ENCODE data around the gene MUCL3.
"Not testable (repeated sequence)": the region's sequence is repeated elsewhere in the genome, so short reads cannot be mapped to it uniquely, and the experiment has no call there.

The MUCL3 gene

DNA sequence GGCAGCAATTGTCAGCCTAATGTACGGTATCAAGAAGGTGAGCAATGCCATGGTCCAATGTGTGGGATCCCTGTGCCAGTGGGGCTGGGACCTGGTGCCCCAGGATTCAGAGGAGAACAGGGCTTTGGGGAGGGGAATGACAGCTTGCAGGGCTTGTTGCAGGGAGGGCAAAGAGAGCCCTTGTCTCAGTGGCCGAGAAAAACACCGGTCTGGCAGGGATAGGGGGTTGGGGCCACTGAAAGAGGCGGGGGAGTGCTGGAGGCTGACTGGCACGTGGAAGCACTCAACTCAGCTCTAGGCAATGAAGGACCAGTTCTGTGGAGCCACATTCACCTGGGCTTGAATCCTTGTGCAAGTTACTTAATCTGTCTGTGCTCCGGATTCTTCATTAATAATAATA, 3.5 kb upstream of the MUCL3 start:
- no peak for DNase-seq (ENCODE audit: low read depth in 1 of 2, low spot score in 1 of 2)

- DNase-seq (ENCODE audit: low read depth in 1 of 2, low spot score in 1 of 2) = no peak
Measured at GRCh38 chr6:30938730-30939129, 2.0 kb upstream of the MUCL3 start.

GRCh38 chr6:30939473-30939872, 1.3 kb upstream of the MUCL3 start:
- no peak for DNase-seq (ENCODE audit: low read depth in 1 of 2, low spot score in 1 of 2)

DNA sequence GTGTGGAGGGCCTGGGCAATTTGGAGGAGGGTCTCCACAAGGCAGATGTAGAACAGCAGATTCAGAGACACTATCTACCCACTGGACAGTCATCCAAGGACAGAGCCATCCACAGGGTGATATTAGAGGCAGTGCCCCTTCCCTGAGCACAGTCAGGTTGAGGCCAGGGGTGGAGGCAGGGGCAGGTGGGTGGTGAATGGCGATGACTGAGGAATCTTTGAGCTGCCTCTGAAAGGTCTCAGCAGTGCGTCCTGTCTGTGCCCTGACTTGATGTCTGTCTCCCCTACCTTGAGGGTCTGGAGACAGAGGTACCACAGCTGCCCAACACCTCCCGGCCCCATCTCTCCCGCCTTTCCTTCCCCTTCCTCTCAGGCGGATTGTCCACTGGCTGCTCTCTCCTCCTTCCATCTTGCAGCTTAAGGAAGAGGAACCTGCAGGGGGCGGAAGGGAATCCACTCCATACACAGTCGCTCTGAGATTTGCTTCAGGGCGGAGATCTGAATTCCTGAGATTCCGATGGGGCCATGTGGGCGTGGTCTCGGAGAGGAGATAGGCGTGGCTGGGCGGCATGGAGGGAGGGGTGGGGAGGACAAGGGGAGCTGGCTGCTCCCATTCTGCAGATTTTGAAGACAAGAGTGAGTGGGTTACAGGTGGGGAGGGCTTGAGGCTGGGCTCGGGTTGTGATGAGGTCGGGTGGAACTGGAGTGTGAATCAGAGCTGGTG, 1.7 kb downstream of the MUCL3 start:
- DNase-seq (ENCODE audit: low read depth in 1 of 2, low spot score in 1 of 2) = no peak

DNA sequence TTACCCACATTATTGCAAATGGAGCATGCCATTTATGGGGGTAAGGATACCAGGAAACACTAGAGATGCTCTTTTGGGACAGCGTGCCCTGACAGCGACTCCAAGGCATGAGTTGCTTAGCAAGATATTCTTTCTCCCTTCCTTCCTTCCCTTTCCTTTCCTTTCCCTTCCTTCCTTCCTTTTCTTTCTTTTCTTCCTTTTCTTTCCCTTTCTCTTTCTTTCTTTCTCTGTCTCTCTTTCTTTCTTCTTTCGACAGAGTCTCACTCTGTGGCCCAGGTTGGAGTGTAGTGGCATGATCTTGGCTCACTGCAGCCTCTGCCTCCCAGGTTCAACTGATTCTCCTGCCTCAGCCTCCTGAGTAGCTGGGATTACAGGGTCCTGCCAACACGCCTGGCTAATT, 3.3 kb downstream of the MUCL3 start:
- no peak for DNase-seq (ENCODE audit: low read depth in 1 of 2, low spot score in 1 of 2)

GRCh38 chr6:30945281-30945680, 4.5 kb downstream of the MUCL3 start:
- no peak for DNase-seq (ENCODE audit: low read depth in 1 of 2, low spot score in 1 of 2)

DNA sequence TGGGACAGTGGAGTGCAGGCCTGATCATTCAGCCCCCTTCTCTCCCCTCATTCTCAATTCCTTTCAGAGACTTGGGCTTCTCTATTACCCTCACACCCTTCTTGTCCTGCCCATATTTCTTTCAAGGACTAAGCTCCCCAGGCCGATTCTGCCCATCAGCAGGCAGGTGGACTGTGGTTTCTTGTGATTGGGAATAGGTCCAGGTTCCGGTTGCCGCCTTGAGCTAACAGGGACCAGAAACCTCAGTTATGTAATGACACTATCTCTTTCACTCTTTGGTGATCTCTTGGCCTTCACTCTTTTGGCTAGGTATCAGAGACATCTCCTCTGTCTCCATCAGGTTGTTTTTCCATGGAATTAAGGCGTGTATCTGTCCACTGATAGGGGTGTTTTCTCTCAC, 6.5 kb downstream of the MUCL3 start:
- DNase-seq (ENCODE audit: low read depth in 1 of 2, low spot score in 1 of 2) = no peak

DNA sequence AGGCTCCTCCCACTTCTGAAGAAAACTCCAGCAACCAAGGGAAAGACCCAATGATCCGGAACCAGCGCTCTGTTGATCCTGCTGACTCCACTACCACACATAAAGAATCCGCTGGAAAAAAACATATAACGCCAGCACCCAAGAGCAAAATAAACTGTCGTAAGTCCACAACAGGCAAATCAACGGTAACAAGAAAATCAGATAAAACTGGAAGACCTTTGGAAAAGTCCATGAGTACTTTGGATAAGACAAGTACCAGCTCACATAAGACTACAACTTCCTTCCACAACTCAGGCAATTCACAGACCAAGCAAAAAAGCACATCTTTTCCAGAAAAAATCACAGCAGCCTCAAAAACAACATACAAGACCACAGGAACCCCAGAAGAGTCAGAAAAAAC, 8.0 kb downstream of the MUCL3 start:
- DNase-seq (ENCODE audit: low read depth in 1 of 2, low spot score in 1 of 2) = no peak

DNA sequence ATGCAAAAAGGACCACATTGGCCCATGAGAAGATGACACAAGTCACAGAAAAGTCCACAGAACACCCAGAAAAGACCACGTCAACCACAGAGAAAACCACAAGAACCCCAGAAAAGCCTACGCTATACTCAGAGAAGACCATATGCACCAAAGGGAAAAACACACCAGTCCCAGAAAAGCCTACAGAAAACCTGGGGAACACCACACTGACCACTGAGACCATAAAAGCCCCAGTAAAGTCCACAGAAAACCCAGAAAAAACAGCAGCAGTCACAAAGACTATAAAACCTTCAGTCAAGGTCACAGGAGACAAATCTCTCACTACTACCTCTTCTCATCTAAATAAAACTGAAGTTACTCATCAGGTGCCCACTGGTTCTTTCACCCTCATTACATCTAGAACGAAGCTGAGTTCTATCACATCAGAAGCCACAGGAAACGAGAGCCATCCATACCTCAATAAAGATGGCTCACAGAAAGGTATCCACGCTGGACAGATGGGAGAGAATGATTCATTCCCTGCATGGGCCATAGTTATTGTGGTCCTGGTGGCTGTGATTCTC, 11.2 kb downstream of the MUCL3 start:
- DNase-seq (ENCODE audit: low read depth in 1 of 2, low spot score in 1 of 2) = no peak

DNA sequence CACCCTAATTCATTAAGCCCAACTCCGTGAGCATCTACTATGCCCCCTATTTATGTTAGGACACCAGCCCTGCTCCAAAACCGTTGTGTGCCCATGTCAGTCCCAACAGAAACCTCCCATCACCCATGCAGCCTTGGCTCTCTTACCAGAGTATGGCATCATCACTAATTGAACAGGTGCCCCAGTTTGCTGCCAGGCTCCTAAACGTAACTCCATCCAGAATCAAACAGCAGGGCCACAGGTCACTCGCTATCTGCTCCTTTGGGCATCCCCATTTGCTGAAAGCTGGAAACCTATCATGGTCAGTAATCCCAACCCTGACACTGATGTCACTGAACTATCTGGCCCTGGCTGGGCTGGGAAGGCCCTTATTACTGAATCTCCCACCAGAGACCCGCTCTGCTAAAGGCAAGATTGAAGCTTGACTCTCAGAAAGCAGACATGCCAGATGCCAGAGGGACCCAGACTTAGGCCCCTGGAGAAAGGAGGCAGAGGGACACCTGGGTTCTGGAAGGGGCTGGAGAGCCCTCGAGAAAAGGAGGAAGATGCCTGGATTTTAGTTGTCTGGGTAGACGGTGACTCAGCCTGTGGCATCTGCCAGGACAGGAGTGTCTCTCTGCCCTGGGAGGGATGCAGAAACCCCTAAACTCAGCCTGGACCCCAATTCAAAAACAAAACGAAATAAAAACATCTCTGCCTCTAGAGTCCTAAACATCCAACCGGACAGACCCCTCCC, 14.0 kb downstream of the MUCL3 start:
- DNase-seq (ENCODE audit: low read depth in 1 of 2, low spot score in 1 of 2) = no peak

- peak; percentile 35 to 64 for DNase-seq (ENCODE audit: low read depth in 1 of 2, low spot score in 1 of 2)
Measured at GRCh38 chr6:30955367-30956042, 14.7 kb downstream of the MUCL3 start.

GRCh38 chr6:30957716-30958115, 16.9 kb downstream of the MUCL3 start:
- DNase-seq (ENCODE audit: low read depth in 1 of 2, low spot score in 1 of 2) = no peak

DNA sequence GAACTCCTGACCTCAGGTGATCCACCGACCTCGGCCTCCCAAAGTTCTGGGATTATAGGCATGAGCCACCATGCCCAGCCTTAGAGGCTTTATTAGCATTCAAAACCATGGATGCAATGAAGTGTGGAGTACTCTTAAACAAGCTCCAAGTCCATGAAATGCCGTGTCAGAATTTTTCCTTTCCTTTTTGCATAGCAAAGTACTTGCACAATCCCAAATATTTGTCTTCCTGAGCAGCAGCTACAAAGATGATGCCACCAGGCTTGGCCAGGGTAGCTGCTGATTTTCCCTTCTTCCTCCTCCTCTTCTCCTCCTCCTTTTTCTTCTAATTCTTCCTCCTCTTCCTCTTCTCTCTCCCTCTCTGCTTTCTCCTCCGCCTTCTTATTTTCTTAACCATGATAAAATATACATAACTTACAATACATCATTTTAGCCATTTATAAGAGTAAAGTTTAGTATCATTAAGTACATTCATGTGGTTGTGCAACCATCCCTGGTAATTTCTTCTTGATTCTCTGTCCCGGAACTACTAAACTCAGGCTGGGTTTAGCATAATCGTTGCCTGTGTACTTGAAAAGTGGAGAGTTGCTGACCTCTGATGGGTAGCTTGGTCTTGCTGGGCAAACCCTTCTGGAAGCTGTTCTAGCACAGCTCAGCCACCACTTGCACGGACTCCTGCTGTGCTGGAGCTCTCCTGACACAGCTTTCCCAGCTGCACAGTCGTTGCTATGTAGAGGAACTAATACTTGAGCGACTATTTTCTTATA, 20.3 kb downstream of the MUCL3 start:
- DNase-seq (ENCODE audit: low read depth in 1 of 2, low spot score in 1 of 2) = no peak

GRCh38 chr6:30962716-30963115, 21.9 kb downstream of the MUCL3 start:
- DNase-seq (ENCODE audit: low read depth in 1 of 2, low spot score in 1 of 2) = no peak

GRCh38 chr6:30963641-30964040, 22.9 kb downstream of the MUCL3 start:
- DNase-seq (ENCODE audit: low read depth in 1 of 2, low spot score in 1 of 2) = no peak

GRCh38 chr6:30964075-30964474, 23.3 kb downstream of the MUCL3 start:
- DNase-seq (ENCODE audit: low read depth in 1 of 2, low spot score in 1 of 2) = no peak

DNA sequence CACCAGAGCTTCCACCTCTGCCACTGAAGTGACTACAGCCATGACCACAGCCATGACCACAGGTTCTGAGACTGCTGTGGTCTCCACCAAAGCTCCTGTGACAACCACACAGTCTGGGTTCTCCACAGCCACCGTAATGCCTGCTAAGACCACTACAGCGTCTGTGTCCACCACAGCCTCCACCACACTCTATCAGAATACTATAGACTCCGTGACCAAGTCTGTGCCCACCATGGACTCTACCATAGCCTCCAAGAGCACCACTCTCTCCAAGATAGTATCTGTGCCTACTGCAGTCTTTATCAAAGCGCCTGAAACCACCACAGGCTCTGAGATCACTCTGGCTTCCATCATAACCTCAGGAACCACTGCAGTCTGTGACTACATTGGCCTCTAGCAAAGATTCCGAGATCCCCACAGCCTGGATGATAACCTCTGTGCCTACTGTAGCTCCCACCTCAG, 24.4 kb downstream of the MUCL3 start:
- no peak for DNase-seq (ENCODE audit: low read depth in 1 of 2, low spot score in 1 of 2)

GRCh38 chr6:30966154-30966553, 25.4 kb downstream of the MUCL3 start:
- no peak for DNase-seq (ENCODE audit: low read depth in 1 of 2, low spot score in 1 of 2)

DNA sequence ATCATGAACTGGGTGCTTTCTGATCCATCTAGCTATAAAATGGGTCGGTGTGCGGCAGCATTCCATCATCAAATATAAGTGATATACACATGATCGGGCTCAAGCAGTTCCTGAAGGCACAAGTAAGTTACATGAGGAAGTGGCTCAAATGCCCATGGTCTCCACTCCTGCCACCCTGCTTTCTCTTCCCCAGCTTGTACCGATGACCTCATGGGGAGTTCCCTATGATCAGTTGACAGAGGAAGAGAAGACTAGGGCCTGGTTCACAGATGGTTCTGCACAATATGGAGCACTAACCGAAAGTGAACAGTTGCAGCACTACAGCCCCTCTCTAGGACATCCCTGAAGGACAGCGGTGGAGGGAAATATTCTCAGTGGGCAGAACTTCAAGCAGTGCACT, 28.4 kb downstream of the MUCL3 start:
- not testable (repeated sequence) for DNase-seq (ENCODE audit: low read depth in 1 of 2, low spot score in 1 of 2)

DNA sequence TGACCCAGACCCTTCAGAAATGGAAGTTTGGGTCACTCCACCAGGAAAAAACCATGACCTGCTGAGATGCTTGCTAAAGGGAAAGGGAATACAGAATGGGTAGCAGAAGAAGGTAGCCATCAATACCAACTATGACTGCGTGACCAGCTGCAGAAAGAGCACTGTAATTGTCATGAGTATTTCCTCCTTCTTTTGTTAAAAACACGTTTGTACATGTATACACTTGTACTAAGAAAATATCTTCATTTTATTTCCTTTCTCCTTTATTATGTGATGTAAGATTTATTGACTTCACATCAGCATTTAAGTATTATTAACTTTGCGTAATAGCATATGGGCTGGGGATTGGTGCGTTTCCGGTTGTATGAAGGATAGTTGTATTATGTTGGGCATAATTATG, 30.2 kb downstream of the MUCL3 start:
- DNase-seq (ENCODE audit: low read depth in 1 of 2, low spot score in 1 of 2) = no peak

DNA sequence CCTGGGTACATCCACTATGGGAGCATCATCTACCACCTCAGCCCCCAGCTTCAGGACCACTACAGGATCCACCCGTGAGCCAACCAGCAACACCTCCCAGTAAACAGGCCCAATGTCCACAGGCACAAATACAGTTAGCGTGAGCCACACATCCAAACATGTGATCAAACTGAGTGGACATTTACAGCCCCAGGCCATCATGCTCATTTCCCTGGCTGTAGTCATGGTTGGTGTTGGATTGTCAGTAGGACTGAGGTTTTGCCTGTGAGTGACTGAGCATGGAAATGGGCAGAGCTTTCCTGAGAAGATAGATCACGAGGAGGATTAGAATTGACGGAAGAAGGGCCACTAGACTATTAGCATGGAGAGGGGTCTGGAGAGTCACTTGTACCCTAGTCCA, 32.0 kb downstream of the MUCL3 start:
- no peak for DNase-seq (ENCODE audit: low read depth in 1 of 2, low spot score in 1 of 2)

Data from activated T-helper 1 cell treated with anti-CD3 and anti-CD28 coated beads, Interleukin-2, amount 50 U/mL, for 16 hours (primary cell).